Body of pancreas (tissue), 4 donors: Measurements from ENCODE around the gene KCNMB2.

Experiments
- CTCF ChIP-seq, 7 experiments: fragments of 450-650 bp in 4 of 7; fragments of 200-600 bp in 3 of 7; sonication (generic) in 3 of 7; IDR thresholded peaks; one replicate each; pipeline ENCODE4 v1.5.1; 2016 to 2019; ENCODE audit warnings: antibody characterized with exemption in 7 of 7
- POLR2A ChIP-seq, 3 donors: fragments of 450-650 bp; IDR thresholded peaks; one replicate each; pipeline ENCODE4 v1.6.1; 2016; ENCODE audit warnings: antibody characterized with exemption in 3 of 3, mild to moderate bottlenecking in 2 of 3

- TF ChIP-seq POLR2A (IDR thresholded peaks at IDR 0.05) (no peak), CTCF (IDR thresholded peaks at IDR 0.05) (no peak)
These were observed 204.8 kb downstream of the KCNMB2 start for GRCh38 chr3:178741020-178741419.
